ENCODE data around the gene COL10A1.
A peak's percentile ranks its signal among the peaks of the same experiment; 100 is the strongest.

COL10A1 gene

GRCh38 chr6:116100419-116101301 is 25.3 kb downstream of the COL10A1 start, which contains the start of gene NT5DC1:
NT5DC1 (plus strand) TSS chr6:116100853; CDS start chr6:116100931, 78 bp downstream.
- H3K27me3 ChIP-seq (ENCODE audit: insufficient read depth, poor library complexity, severe bottlenecking): no peaks in the 10 kb centered on the region
- TF ChIP-seq POLR2AphosphoS5 (IDR thresholded peaks at IDR 0.05; ENCODE audit: low read depth) (peak; percentile 80), REST (IDR thresholded peaks at IDR 0.05; ENCODE audit: insufficient replicate concordance, low read depth) (peak; percentile 51), SPI1 (IDR thresholded peaks at IDR 0.05; ENCODE audit: borderline replicate concordance, low read depth) (peak; percentile 49; the same call in 1 of the 2 replicates), CTCF (IDR thresholded peaks at IDR 0.05; ENCODE audit: insufficient read depth, low read length) (no peak), GABPA (IDR thresholded peaks at IDR 0.05; ENCODE audit: low read depth) (peak; percentile 65)
- peak within 1 kb of the TSS; percentile 80 for H3K27ac ChIP-seq (replicated peaks)
- peak; percentile 39 to 88 for DNase-seq (ENCODE audit: low read depth in 1 of 2, low spot score in 1 of 2)
- peak within 1 kb of the TSS; percentile 71 for H3K4me3 ChIP-seq (replicated peaks; ENCODE audit: insufficient read depth, low read length)

- H3K27ac ChIP-seq (replicated peaks): no peak overlapping the region
Observed at GRCh38 chr6:116099036-116099435, 26.9 kb downstream of the COL10A1 start.

More at GRCh38 chr6:116099036-116099435, 26.9 kb downstream of the COL10A1 start:
- no peak for DNase-seq (ENCODE audit: low read depth in 1 of 2, low spot score in 1 of 2)
- H3K27me3 ChIP-seq (ENCODE audit: insufficient read depth, poor library complexity, severe bottlenecking): no peaks in the 10 kb centered on the region
- TF ChIP-seq CTCF (IDR thresholded peaks at IDR 0.05; ENCODE audit: insufficient read depth, low read length) (no peak), POLR2AphosphoS5 (IDR thresholded peaks at IDR 0.05; ENCODE audit: low read depth) (no peak), REST (IDR thresholded peaks at IDR 0.05; ENCODE audit: insufficient replicate concordance, low read depth) (no peak), SPI1 (IDR thresholded peaks at IDR 0.05; ENCODE audit: borderline replicate concordance, low read depth) (no peak), GABPA (IDR thresholded peaks at IDR 0.05; ENCODE audit: low read depth) (no peak)
- no peak overlapping the region for H3K4me3 ChIP-seq (replicated peaks; ENCODE audit: insufficient read depth, low read length)
